ENCODE measurements around the gene EYS. TPM values are rescaled to one million over a fixed set of nuclear protein-coding genes. Genes with fewer than 3 reads are reported as not detected.

EYS gene
- total RNA-seq, 3 donors from 2014 or later, result 1.3 to 2.9 TPM; not detected in 1

DNA sequence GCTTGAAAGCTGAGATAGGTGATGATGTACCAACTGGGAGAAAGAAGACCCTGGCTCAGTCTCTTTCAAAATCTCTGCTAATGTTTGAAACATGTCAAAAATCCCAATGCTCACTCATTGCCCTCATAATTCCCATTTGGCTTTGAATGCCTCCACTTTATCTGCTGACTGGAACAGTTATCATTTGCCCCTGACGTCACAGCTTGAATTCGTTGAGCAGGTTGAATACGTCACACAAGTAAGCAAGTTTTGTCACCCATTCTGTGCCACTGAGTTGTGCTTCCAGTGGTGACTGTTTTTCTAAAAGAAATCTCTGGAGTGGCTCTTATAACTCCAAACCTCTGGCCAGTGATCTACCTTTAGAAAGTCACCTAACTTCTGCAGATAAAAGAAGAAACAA, 991.4 kb downstream of the EYS start:
- Histone ChIP-seq H3K4me1 (no peaks in the 10 kb centered on the region), H3K27ac (no peak overlapping the region), H3K27me3 (no peaks in the 10 kb centered on the region), H3K4me3 (no peak overlapping the region), H3K9me3 (no peaks in the 10 kb centered on the region), H3K36me3 (no peaks in the 10 kb centered on the region)
- intact Hi-C loops (cut with DNase I; ENCODE audit: low total_unique reads), result no loop called here
- no peak for DNase-seq (ENCODE audit: low spot score in 2 of 2)
- TF ChIP-seq POLR2AphosphoS5 (IDR thresholded peaks at IDR 0.05) (no peak), POLR2A (IDR thresholded peaks at IDR 0.05) (no peak)
- TF ChIP-seq, protein P1, sequence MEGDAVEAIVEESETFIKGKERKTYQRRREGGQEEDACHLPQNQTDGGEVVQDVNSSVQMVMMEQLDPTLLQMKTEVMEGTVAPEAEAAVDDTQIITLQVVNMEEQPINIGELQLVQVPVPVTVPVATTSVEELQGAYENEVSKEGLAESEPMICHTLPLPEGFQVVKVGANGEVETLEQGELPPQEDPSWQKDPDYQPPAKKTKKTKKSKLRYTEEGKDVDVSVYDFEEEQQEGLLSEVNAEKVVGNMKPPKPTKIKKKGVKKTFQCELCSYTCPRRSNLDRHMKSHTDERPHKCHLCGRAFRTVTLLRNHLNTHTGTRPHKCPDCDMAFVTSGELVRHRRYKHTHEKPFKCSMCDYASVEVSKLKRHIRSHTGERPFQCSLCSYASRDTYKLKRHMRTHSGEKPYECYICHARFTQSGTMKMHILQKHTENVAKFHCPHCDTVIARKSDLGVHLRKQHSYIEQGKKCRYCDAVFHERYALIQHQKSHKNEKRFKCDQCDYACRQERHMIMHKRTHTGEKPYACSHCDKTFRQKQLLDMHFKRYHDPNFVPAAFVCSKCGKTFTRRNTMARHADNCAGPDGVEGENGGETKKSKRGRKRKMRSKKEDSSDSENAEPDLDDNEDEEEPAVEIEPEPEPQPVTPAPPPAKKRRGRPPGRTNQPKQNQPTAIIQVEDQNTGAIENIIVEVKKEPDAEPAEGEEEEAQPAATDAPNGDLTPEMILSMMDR (IDR thresholded peaks at IDR 0.05), result no peak

DNA sequence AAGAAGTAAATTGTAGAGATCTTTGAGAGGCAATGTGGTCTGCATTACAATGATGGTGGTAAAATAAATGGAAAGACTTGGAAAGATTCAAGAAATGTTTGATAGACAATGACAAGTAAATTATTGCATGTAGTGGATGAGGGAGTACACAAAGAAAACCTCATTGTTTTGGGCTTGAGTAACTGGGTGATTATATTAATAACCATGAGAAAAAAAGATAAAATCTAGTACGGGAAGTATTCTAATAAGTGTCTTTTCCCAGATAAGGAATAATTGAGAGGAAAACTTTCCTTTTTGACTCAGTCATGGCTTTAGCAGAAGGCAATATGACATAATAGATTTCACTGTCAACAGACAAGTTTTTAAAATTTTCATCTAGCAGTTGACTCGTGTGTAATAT, 993.0 kb downstream of the EYS start:
- no peaks in the 10 kb centered on the region for H3K27me3 ChIP-seq
- TF ChIP-seq POLR2A (IDR thresholded peaks at IDR 0.05), result no peak
- TF ChIP-seq, protein P1 (IDR thresholded peaks at IDR 0.05), result no peak
- no peak for TF ChIP-seq POLR2AphosphoS5 (IDR thresholded peaks at IDR 0.05)

GRCh38 chr6:64713175-64713574, 993.9 kb downstream of the EYS start:
- TF ChIP-seq POLR2AphosphoS5 (IDR thresholded peaks at IDR 0.05), result no peak
- TF ChIP-seq, protein P1 (IDR thresholded peaks at IDR 0.05), result no peak
- TF ChIP-seq POLR2A (IDR thresholded peaks at IDR 0.05), result no peak
- H3K4me1 ChIP-seq, result no peaks in the 10 kb centered on the region
- intact Hi-C loops (cut with DNase I; ENCODE audit: low total_unique reads), result no loop called here

More for the DNA sequence above, 993.0 kb downstream of the EYS start:
- DNase-seq (ENCODE audit: low spot score in 2 of 2), result no peak
- Histone ChIP-seq H3K4me1 (no peaks in the 10 kb centered on the region), H3K27ac (no peak overlapping the region), H3K4me3 (no peak overlapping the region), H3K9me3 (no peaks in the 10 kb centered on the region), H3K36me3 (no peaks in the 10 kb centered on the region)
- intact Hi-C loops (cut with DNase I; ENCODE audit: low total_unique reads), result no loop called here

DNA sequence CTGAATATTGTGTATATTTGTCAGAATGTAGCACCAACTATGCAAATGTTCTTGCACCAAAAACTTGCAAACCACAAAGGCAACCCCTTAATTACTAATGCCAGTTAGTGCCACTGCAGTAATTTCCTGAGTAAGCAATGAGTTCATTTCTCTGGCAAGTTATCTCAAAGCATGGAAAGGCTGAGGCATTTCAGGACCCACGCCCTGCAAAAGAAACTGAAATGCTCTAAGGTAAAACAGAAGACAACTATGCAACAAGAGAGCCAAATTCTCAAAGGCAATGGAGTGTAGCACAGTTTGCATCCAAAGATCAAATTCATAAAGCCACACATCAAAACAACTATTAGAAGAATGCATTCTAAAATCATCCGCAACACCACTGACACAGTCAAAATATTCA, 994.4 kb downstream of the EYS start:
- TF ChIP-seq, protein P1 (IDR thresholded peaks at IDR 0.05), result no peak
- no peak for TF ChIP-seq POLR2A (IDR thresholded peaks at IDR 0.05)
- TF ChIP-seq POLR2AphosphoS5 (IDR thresholded peaks at IDR 0.05), result no peak
- H3K36me3 ChIP-seq, result no peaks in the 10 kb centered on the region
- no peaks in the 10 kb centered on the region for H3K9me3 ChIP-seq
- no peaks in the 10 kb centered on the region for H3K27me3 ChIP-seq
- H3K4me3 ChIP-seq, result no peak overlapping the region
- intact Hi-C loops (cut with DNase I; ENCODE audit: low total_unique reads), result no loop called here
- no peaks in the 10 kb centered on the region for H3K4me1 ChIP-seq
- no peak overlapping the region for H3K27ac ChIP-seq
- DNase-seq (ENCODE audit: low spot score in 2 of 2), result no peak

More at GRCh38 chr6:64713175-64713574, 993.9 kb downstream of the EYS start:
- Histone ChIP-seq H3K36me3 (no peaks in the 10 kb centered on the region), H3K4me3 (no peak overlapping the region), H3K27ac (no peak overlapping the region), H3K27me3 (no peaks in the 10 kb centered on the region), H3K9me3 (no peaks in the 10 kb centered on the region)
- DNase-seq (ENCODE audit: low spot score in 2 of 2), result no peak

- Histone ChIP-seq H3K4me1 (no peaks in the 10 kb centered on the region), H3K4me3 (no peak overlapping the region), H3K27ac (no peak overlapping the region), H3K27me3 (no peaks in the 10 kb centered on the region), H3K9me3 (no peaks in the 10 kb centered on the region), H3K36me3 (no peaks in the 10 kb centered on the region)
- TF ChIP-seq, protein P1 (IDR thresholded peaks at IDR 0.05), result no peak
- TF ChIP-seq POLR2A (IDR thresholded peaks at IDR 0.05) (no peak), POLR2AphosphoS5 (IDR thresholded peaks at IDR 0.05) (no peak)
- DNase-seq (ENCODE audit: low spot score in 2 of 2), result no peak
- intact Hi-C loops (cut with DNase I; ENCODE audit: low total_unique reads), result no loop called here
These were observed 1003.1 kb downstream of the EYS start for GRCh38 chr6:64703922-64704321.

Measured in breast epithelium (tissue), 4 donors.